H1 (cell line): Measurements from ENCODE around the gene MAGI2. TPM values are rescaled to one million over a fixed set of nuclear protein-coding genes. Genes with fewer than 3 reads are reported as not detected.

Source experiments
- ASH2L ChIP-seq: fragments of 200-600, 300-600 bp; sonication (generic); IDR thresholded peaks from one replicate; pipeline ENCODE4 v1.7.1; 2017; ENCODE audit warnings: low read length
- ATF2 ChIP-seq: IDR thresholded peaks from 2 replicates; pipeline ENCODE4 v1.6.1; 2012; ENCODE audit warnings: low read length, inconsistent platforms
- BACH1 ChIP-seq: IDR thresholded peaks from 2 replicates; pipeline ENCODE4 v1.6.1; 2012; ENCODE audit warnings: low read length, improper control_type of control experiment
- CEBPB ChIP-seq: IDR thresholded peaks from 2 replicates; pipeline ENCODE4 v1.6.1; 2012; ENCODE audit warnings: low read depth, low read length
- CHD7 ChIP-seq: fragments of 300-600 bp; sonication (generic); IDR thresholded peaks from 2 replicates; pipeline ENCODE4 v1.7.1; 2012; ENCODE audit warnings: low read length, moderate library complexity, mild to moderate bottlenecking, inconsistent platforms; ENCODE audit not compliant: insufficient replicate concordance
- NRF1 ChIP-seq: IDR thresholded peaks from 2 replicates; pipeline ENCODE4 v1.6.1; 2011; ENCODE audit warnings: mild to moderate bottlenecking, low read depth, low read length, improper control_type of control experiment
- POLR2AphosphoS5 ChIP-seq: IDR thresholded peaks from 2 replicates; pipeline ENCODE4 v1.6.1; 2011; ENCODE audit warnings: low read depth, low read length
- SUZ12 ChIP-seq: fragments of 200-600 bp; sonication (generic); IDR thresholded peaks from 2 replicates; pipeline ENCODE4 v1.6.1; 2012; ENCODE audit warnings: mild to moderate bottlenecking, inconsistent platforms, low read length, moderate library complexity, mixed read lengths
- USF2 ChIP-seq: IDR thresholded peaks from 2 replicates; pipeline ENCODE4 v1.6.1; 2011; ENCODE audit warnings: low read length, improper control_type of control experiment
- polyA plus RNA-seq, 7 experiments: library from polyadenylated mRNA; depleted of rRNA in 3 of 7; stranded (reverse) in 5 of 7; unstranded in 2 of 7; fragments of >200 nt in 5 of 7; fragments of 200-250 nt in 2 of 7; gene quantifications; 1 replicate in 5 of 7; 2 replicates in 1 of 7; 4 replicates in 1 of 7; pipeline versions ENCODE4 v1.2.1 to v1.2.3, GENCODE V29; 2011 to 2013; ENCODE audit warnings: missing spikeins in 2 of 7, mixed read lengths in 2 of 7
- total RNA-seq: library from RNA; stranded (reverse); fragmentation: NEBNext Ultra II Directional; extraction: Animal tissue kit (Norgen Biotek cat#: 25700); gene quantifications from 2 replicates; pipeline ENCODE4 v1.2.1, GENCODE V29; 2021

The MAGI2 gene
- total and polyA plus RNA-seq, 2 of the 8 experiments (the other 6 are each of a cell fraction or from before 2014, with no cell fraction given), result 6.0 to 27.3 TPM

DNA sequence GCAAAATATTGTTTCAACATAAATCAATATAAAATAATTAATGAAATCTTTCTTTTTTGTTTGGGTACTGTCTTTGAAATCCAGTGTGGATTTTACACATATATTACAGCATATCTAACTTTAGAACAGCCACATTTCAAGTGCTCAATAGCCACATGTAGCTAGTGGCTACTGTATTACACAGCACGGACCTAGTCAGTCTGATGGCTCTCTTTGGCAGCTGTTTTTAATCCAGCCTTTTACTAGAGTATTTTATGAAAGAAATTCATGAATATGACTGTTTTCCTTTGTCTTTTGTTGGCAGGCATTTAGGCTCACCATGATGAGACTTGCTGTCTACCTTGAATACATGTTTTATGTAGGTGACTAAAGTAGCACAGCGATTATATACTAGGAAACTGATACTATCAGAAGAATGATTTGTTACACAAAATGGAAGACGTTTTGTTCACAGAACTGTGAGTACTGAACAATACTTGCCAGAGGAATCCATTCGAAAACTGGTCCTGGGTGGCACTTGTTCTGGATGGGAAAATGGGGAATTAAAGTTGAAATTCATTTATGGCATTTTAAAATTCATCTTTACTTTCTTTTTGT, 1268.2 kb downstream of the MAGI2 start (continued):
- TF ChIP-seq CHD7 (no peak), BACH1 (no peak), ATF2 (no peak), USF2 (no peak), SUZ12 (no peak), NRF1 (no peak), POLR2AphosphoS5 (no peak), ASH2L (no peak), CEBPB (no peak)
